Central memory CD4-positive, alpha-beta T cell (primary cell): Measurements from ENCODE around the gene KRTAP6-1.

ENCODE experiments used
- DNase-seq: peaks from one replicate; pipeline ENCODE4 v3.0.0; 2022

KRTAP6-1 gene

GRCh38 chr21:30567617-30568016 is 46.1 kb downstream of the KRTAP6-1 start:
- no peak for DNase-seq

GRCh38 chr21:30563630-30564029 is 50.1 kb downstream of the KRTAP6-1 start:
- no peak for DNase-seq
